CD4-positive, alpha-beta T cell treated with Interleukin-1 beta for 1 hour (primary cell): ENCODE measurements around the gene PDZRN3.

ENCODE experiments used
- DNase-seq, 2 donors: peaks; one replicate each; pipeline ENCODE4 v3.0.0-alpha.2; 2020 to 2022

PDZRN3 gene

DNA sequence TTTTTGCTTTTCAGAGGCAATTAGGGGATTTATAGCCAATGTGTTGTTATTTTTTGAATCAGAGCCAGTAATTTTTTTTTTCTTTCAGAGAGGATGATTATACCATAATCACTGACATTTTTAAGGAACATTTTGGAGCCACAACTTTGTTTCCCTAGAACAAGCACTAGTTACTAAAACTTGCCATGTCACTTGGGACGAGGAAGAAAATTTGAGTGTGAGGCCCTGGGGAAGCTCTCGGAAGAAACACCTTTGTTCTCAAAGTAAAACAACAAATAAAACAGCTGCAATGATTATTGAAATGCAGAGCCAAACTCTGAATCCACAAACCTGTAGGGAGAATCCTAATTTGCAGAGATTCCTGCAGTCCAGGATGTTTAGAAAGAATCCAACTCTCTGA is 69.7 kb downstream of the PDZRN3 start:
- DNase-seq = no peak

- no peak for DNase-seq
These were observed 72.0 kb downstream of the PDZRN3 start for GRCh38 chr3:73552700-73553099.

- DNase-seq = no peak
These were observed 74.7 kb downstream of the PDZRN3 start for GRCh38 chr3:73550032-73550431.

- no peak for DNase-seq
These were observed 75.6 kb downstream of the PDZRN3 start for GRCh38 chr3:73549051-73549600.

DNA sequence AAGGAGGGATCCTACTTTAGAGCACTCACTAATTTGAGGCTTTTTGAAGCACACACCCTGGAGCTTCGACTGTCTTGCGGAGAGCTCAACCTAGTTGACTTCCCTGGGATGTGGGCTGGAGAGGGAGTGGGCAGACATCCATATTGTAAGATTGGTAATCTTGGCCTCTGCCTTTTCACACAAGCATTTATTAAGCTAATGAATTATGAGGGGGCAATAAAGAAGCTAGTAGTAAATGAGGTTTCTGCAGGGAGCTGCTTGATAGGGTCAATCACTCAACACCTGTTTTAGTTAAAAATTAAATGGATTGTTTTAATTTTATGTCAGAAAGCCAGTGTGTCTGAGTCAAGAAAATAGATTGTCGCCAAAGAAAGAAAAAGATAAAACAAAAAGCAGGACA is 76.3 kb downstream of the PDZRN3 start:
- DNase-seq = no peak

GRCh38 chr3:73547427-73548248 is 77.1 kb downstream of the PDZRN3 start:
- DNase-seq = no peak

GRCh38 chr3:73546961-73547360 is 77.8 kb downstream of the PDZRN3 start:
- DNase-seq = no peak

DNA sequence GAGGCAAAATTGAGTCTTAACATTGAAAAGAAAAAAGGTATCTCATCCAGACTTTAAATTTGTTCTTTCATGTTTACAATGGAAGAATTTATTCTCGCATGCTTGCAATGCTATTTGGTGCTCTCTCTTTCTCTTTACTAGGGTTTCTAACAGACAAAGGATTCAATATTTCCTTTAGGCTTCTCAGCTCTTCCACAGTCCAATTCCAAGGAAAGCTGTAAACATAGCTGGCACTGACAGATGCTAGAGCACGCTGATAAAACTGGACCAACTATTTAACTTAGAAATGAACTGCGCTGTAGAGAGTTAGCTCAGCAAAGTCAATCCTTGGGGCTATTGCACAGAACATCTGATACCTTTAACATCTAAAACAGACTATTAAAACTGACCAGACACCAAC is 81.3 kb downstream of the PDZRN3 start:
- no peak for DNase-seq

DNA sequence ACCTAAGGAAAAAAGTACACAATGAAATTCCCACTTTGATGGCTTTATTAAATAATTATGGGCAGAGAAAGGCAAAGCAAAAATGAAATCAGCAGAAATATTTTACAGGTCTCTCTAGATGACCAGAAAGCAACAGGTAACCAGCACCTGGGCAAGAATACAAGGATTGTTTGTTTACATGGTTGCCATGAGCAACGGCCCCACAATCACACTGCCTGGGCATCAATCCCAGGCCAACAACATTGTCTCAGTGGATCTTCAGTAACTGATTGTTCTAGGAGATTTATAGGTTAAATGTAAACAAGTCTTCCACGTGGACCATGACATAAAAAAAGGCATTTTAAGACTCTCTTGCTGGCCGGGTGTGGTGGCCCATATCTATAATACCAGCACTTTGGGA is 82.6 kb downstream of the PDZRN3 start:
- DNase-seq = no peak

- no peak for DNase-seq
These were observed 83.6 kb downstream of the PDZRN3 start for GRCh38 chr3:73540969-73541740.

GRCh38 chr3:73538486-73538885 is 86.3 kb downstream of the PDZRN3 start:
- no peak for DNase-seq

GRCh38 chr3:73536952-73537351 is 87.8 kb downstream of the PDZRN3 start:
- DNase-seq = no peak

GRCh38 chr3:73536336-73536895 is 88.3 kb downstream of the PDZRN3 start:
- DNase-seq = no peak

DNA sequence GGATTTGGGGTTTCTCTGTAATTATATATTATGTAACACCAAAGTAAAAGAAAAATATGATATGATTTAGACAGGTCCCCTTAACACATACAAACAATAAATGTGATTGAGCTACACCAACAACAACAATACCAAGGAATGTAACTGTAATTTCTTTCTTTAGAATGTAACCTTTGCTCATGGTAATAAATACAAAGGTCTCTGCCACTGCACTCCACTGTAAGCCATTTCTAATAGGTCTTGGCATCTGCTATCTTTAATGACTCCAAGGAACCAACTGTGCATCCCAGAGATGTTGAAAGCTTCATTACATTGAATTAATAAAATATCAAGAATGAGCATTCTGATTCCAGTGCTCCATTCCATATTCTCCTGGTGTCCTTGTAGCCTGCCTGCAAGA is 88.8 kb downstream of the PDZRN3 start:
- no peak for DNase-seq

- DNase-seq = no peak
These were observed 89.6 kb downstream of the PDZRN3 start for GRCh38 chr3:73535137-73535536.

DNA sequence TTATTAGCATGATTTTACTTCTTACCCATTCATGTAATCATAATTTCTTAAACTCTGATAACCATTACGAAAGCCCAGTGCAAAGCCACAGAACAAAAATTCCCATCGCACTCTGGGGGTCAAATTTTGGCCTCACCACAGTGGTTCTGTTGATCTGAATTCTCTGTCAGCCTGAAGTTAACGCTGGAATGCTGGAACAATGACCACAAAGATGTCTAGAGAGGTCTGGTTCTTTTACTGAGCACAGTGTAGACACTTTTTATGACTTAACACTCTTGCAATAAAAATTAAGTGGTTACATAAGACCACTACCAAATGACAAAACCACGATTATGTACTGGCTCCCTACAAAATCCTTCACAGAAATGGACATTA is 94.7 kb downstream of the PDZRN3 start:
- DNase-seq = no peak

DNA sequence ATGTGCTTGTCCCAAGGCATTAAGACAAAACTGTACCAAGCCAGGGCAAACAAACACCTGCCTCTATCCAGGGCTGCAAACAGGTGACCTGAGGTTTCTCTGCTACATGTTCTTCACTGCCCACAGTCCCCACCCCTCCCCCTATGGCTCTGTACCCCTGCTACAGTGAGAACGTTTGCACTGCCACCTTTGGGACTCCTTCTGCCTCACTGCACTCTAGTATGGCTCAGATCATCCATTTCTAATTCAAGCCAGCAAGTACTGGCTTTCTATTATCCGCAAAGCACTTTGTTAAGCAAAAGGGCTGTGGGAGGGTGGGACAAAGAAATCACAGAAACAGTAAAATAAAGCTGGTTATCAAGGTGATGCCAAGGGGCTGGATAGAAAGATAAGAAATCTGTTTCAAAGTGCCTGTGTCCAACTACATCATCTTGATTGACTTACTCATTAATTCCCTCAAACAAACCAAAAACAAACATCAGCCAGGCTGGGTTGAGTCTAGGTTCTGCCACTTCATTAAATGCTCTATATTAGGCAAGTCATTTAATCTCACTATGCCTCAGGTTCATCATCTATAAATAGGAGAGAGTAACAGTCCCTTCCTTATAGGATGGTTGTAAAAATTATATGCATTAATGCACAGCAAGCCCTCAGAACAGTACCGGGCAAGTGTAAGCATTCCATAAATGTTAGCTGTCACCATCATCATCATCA is 95.3 kb downstream of the PDZRN3 start:
- no peak for DNase-seq

DNA sequence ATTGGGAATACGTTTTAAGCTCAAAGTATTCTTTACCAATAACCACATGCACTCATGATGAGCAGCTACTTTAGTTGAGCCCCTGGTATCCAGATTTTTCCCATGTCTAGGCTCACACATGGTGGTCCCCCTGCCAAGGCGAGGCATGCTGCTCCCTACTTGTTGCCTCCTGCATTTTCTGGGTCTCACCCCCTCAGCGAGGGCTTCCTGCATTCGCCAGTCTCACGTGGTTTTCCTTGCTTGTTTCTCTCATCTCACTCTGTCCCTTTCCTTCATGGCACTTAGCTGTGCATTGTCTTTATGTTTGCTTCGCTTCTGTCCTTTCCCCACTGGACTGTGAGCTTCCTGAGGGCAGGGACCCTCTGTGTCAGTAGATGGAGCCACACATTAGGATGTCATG is 99.2 kb downstream of the PDZRN3 start:
- no peak for DNase-seq

GRCh38 chr3:73523661-73524060 is 101.1 kb downstream of the PDZRN3 start:
- DNase-seq = no peak

DNA sequence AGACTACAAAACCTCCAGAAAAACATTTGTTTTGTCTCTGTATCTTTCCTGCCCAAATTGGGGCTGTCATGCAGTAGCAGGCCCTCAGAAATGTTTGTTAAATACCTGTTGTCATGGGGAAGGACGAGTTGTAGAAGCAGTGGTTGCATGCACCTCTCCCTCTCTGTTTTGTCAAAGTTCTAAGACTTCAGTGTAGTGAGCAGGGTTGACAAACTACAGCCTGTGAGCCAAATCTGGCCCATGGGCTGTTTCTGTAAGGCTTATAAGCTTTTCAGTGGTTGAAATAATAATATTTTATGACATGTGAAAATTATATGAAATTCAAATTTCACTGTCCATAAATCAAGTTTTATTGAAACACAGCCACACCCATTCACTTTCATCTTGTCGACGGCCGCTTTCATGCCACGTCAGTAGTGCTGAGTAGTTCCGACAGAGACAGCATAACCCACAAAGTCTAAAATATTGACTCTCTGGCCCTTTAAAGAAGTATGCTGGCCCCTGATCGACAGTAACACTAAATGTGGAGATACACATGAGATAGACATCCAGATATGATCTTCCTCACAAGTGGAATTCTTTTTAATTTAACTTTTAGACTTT is 102.9 kb downstream of the PDZRN3 start:
- DNase-seq = no peak

DNA sequence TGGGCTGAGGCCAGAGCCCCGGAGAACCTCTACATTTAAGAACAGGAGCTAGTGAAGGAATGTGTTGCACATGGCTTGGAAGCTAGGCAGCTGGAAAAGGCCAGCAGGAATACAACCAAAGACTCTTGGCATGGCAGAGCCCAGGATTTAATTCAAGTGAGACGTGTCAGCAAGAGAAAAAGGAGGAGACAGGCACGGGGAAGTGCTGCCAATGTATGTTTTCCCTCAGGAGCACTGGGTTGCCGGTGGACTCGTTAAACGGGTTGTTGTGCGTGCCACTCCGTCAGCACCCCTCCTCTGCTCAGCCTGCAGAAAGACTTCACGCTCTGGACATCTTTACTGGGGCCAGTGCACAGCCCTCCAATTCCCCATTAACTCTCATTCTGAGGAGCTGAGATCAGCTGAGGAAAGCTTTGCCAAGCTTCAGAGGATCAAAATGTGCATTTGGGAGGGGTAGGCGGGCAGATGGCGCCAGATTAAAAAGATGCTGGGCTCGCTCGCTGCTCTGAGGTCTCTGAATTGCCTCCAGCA is 103.7 kb downstream of the PDZRN3 start:
- DNase-seq = no peak

- DNase-seq = no peak
These were observed 108.1 kb downstream of the PDZRN3 start for GRCh38 chr3:73516631-73517030.
